H1 (cell line): ENCODE measurements around the gene MAGI1. TPM values are rescaled to one million over a fixed set of nuclear protein-coding genes. Genes with fewer than 3 reads are reported as not detected.

Source experiments
- POLR2A ChIP-seq, 2 experiments: IDR thresholded peaks; 1 replicate in 1 of 2; 2 replicates in 1 of 2; pipeline ENCODE4 v1.6.1; 2011; ENCODE audit warnings: low read depth in 2 of 2, low read length in 2 of 2, mild to moderate bottlenecking in 2 of 2; ENCODE audit errors: control extremely low read depth in 1 of 2
- RFX5 ChIP-seq: IDR thresholded peaks from 2 replicates; pipeline ENCODE4 v1.6.1; 2011; ENCODE audit warnings: low read depth, low read length, improper control_type of control experiment, borderline replicate concordance
- SIX5 ChIP-seq: IDR thresholded peaks from 2 replicates; pipeline ENCODE4 v1.6.1; 2011; ENCODE audit warnings: mild to moderate bottlenecking, low read depth, low read length
- polyA plus RNA-seq, 7 experiments: library from polyadenylated mRNA; depleted of rRNA in 3 of 7; stranded (reverse) in 5 of 7; unstranded in 2 of 7; fragments of >200 nt in 5 of 7; fragments of 200-250 nt in 2 of 7; gene quantifications; 1 replicate in 5 of 7; 2 replicates in 1 of 7; 4 replicates in 1 of 7; pipeline versions ENCODE4 v1.2.1 to v1.2.3, GENCODE V29; 2011 to 2013; ENCODE audit warnings: missing spikeins in 2 of 7, mixed read lengths in 2 of 7
- total RNA-seq: library from RNA; stranded (reverse); fragmentation: NEBNext Ultra II Directional; extraction: Animal tissue kit (Norgen Biotek cat#: 25700); gene quantifications from 2 replicates; pipeline ENCODE4 v1.2.1, GENCODE V29; 2021
- TF ChIP-seq, protein P1 (sequence below): IDR thresholded peaks from 2 replicates; pipeline ENCODE4 v1.6.1; 2012; ENCODE audit warnings: low read length, inconsistent platforms
- TF ChIP-seq, protein P2 (sequence below): IDR thresholded peaks from 2 replicates; pipeline ENCODE4 v1.6.1; 2011; ENCODE audit warnings: low read length, improper control_type of control experiment

MAGI1 gene
- total and polyA plus RNA-seq, 2 of the 8 experiments (the other 6 are each of a cell fraction or from before 2014, with no cell fraction given) = 19.8 to 78.0 TPM

DNA sequence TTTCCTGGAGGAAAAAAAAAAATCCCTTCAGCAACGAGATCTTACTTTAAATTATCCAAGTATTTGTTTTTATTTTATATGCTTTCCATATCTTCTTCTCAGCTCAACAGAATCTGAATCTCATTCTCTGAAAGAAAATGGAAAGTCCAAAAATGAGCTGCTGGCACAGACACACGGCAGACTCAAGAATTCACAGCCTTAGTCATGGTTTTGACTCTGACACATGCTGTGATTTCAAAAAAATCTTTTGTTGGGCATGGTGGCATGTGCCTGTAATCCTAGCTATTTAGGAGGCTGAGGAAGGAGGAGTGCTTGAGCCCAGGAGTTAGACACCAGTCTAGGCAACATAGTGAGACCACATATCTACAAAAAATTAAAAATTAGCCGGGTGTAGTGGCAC is 565.0 kb downstream of the MAGI1 start (continued):
- TF ChIP-seq, protein P1, sequence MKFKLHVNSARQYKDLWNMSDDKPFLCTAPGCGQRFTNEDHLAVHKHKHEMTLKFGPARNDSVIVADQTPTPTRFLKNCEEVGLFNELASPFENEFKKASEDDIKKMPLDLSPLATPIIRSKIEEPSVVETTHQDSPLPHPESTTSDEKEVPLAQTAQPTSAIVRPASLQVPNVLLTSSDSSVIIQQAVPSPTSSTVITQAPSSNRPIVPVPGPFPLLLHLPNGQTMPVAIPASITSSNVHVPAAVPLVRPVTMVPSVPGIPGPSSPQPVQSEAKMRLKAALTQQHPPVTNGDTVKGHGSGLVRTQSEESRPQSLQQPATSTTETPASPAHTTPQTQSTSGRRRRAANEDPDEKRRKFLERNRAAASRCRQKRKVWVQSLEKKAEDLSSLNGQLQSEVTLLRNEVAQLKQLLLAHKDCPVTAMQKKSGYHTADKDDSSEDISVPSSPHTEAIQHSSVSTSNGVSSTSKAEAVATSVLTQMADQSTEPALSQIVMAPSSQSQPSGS = no peak
- no peak for TF ChIP-seq POLR2A (IDR thresholded peaks at IDR 0.05; ENCODE audit: control extremely low read depth in 1 of 2, low read depth in 2 of 2, low read length in 2 of 2)
- no peak for TF ChIP-seq SIX5
- TF ChIP-seq, protein P2, sequence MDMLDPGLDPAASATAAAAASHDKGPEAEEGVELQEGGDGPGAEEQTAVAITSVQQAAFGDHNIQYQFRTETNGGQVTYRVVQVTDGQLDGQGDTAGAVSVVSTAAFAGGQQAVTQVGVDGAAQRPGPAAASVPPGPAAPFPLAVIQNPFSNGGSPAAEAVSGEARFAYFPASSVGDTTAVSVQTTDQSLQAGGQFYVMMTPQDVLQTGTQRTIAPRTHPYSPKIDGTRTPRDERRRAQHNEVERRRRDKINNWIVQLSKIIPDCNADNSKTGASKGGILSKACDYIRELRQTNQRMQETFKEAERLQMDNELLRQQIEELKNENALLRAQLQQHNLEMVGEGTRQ = no peak
- no peak for TF ChIP-seq RFX5
